Endothelial cell of umbilical vein (primary cell): ENCODE data around the gene EDN2. TPM values are rescaled to one million over a fixed set of nuclear protein-coding genes. Genes with fewer than 3 reads are reported as not detected.

Experiments used
- BruUV-seq: library from RNA; stranded (reverse); fragments of 400-500 nt; replicated peaks from 2 replicates; lab custom pipeline; 2021; lab: Mats Ljungman, UMichigan
- CTCF ChIA-PET: fragments of 300-600, 350-600 bp; sonication (Branson Sonifier 250); formaldehyde crosslinking; loops from one replicate; lab custom pipeline; 2021; ENCODE audit warnings: antibody characterized with exemption, inconsistent platforms; lab: Charles Lee
- POLR2A ChIA-PET: fragments of 300-600, 350-600 bp; sonication (Branson Sonifier 250); formaldehyde crosslinking; loops from one replicate; lab custom pipeline; 2021; ENCODE audit warnings: antibody characterized with exemption, inconsistent platforms; lab: Charles Lee
- DNase-seq: peaks from one replicate; pipeline ENCODE4 v3.0.0-alpha.2; 2011; ENCODE audit warnings: low read depth, low spot score
- FAIRE-seq: peaks from 2 replicates; lab custom pipeline; 2011; peaks lifted over from hg19 to GRCh38; lab: Jason Lieb, UNC
- H2AFZ ChIP-seq: 2 replicates; pipeline ENCODE4 v1.6.0; 2012; ENCODE audit warnings: low read depth, low read length, control low read depth, inconsistent platforms
- H3K27ac ChIP-seq: 2 replicates; pipeline ENCODE4 v1.5.1; 2011; ENCODE audit warnings: low read depth, mild to moderate bottlenecking, control low read depth, low read length, moderate library complexity; ENCODE audit not compliant: insufficient read depth
- H3K27me3 ChIP-seq, 2 experiments: 2 replicates each; pipeline versions ENCODE4 v1.6.0 to v1.6.1; 2011; ENCODE audit warnings: low read length in 2 of 2, mixed read lengths in 1 of 2; ENCODE audit not compliant: control insufficient read depth in 2 of 2, insufficient read depth in 2 of 2
- H3K36me3 ChIP-seq, 2 experiments: 2 replicates in 1 of 2; 3 replicates in 1 of 2; pipeline ENCODE4 v1.5.1; 2011; ENCODE audit warnings: low read length in 2 of 2, mild to moderate bottlenecking in 1 of 2, moderate library complexity in 1 of 2; ENCODE audit not compliant: control insufficient read depth in 2 of 2, insufficient read depth in 2 of 2; ENCODE audit errors: extremely low read depth in 1 of 2
- H3K4me1 ChIP-seq: 3 replicates; pipeline ENCODE4 v1.5.1; 2011; ENCODE audit warnings: mild to moderate bottlenecking, low read length; ENCODE audit not compliant: control insufficient read depth, insufficient read depth; ENCODE audit errors: extremely low read depth
- H3K4me2 ChIP-seq: 2 replicates; pipeline ENCODE4 v1.6.1; 2011; ENCODE audit warnings: low read length, control low read depth, mixed read lengths; ENCODE audit not compliant: insufficient read depth
- H3K4me3 ChIP-seq, 3 experiments: fragments of 200-600 bp in 1 of 3; sonication (generic), shearing (Covaris generic) in 1 of 3; replicated peaks in 1 of 3; 2 replicates each; pipeline ENCODE4 v1.5.1; 2011 to 2016; ENCODE audit warnings: control low read depth in 3 of 3, low read length in 3 of 3, mild to moderate bottlenecking in 2 of 3, inconsistent platforms in 1 of 3, low read depth in 1 of 3, moderate library complexity in 1 of 3; ENCODE audit not compliant: insufficient read depth in 1 of 3
- H3K79me2 ChIP-seq: 2 replicates; pipeline ENCODE4 v1.6.0; 2012; ENCODE audit warnings: low read length, inconsistent platforms; ENCODE audit not compliant: control insufficient read depth, insufficient read depth
- H3K9ac ChIP-seq: replicated peaks from 2 replicates; pipeline ENCODE3; 2011; ENCODE audit warnings: low read length, control low read depth; ENCODE audit not compliant: insufficient read depth; ENCODE audit errors: extremely low read depth
- H3K9me1 ChIP-seq: replicated peaks from 3 replicates; pipeline ENCODE4 v1.6.0; 2011; ENCODE audit warnings: mild to moderate bottlenecking, low read length; ENCODE audit not compliant: control insufficient read depth, insufficient read depth; ENCODE audit errors: extremely low read depth
- H3K9me3 ChIP-seq: replicated peaks from 2 replicates; pipeline ENCODE4 v1.5.1; 2012; ENCODE audit warnings: low read length, inconsistent platforms; ENCODE audit not compliant: control insufficient read depth, insufficient read depth
- H4K20me1 ChIP-seq: replicated peaks from 2 replicates; pipeline ENCODE3; 2011; ENCODE audit warnings: mild to moderate bottlenecking, low read length; ENCODE audit not compliant: control insufficient read depth, insufficient read depth; ENCODE audit errors: extremely low read depth
- EZH2 ChIP-seq: IDR thresholded peaks from 2 replicates; pipeline ENCODE4 v1.6.1; 2012; ENCODE audit warnings: borderline replicate concordance, low read depth, mild to moderate bottlenecking, moderate library complexity, low read length, inconsistent platforms; ENCODE audit not compliant: severe bottlenecking
- FOS ChIP-seq: IDR thresholded peaks from 2 replicates; pipeline ENCODE4 v1.6.1; 2011; ENCODE audit warnings: mild to moderate bottlenecking, low read length, moderate library complexity, borderline replicate concordance; ENCODE audit not compliant: insufficient read depth
- GATA2 ChIP-seq: IDR thresholded peaks from 2 replicates; pipeline ENCODE4 v1.7.0; 2011; ENCODE audit warnings: low read depth, mild to moderate bottlenecking, moderate library complexity, mixed read lengths, low read length; ENCODE audit not compliant: insufficient read length, insufficient read depth
- JUN ChIP-seq: IDR thresholded peaks from 2 replicates; pipeline ENCODE4 v1.6.1; 2011; ENCODE audit warnings: borderline replicate concordance, low read depth; ENCODE audit not compliant: insufficient read length, insufficient read depth
- MYC ChIP-seq: IDR thresholded peaks from one replicate; pipeline ENCODE4 v1.6.1; 2011; ENCODE audit warnings: mild to moderate bottlenecking, low read depth, low read length
- POLR2A ChIP-seq: IDR thresholded peaks from 2 replicates; pipeline ENCODE4 v1.6.1; 2012; ENCODE audit warnings: low read depth, mild to moderate bottlenecking, control low read depth, low read length
- POLR2AphosphoS5 ChIP-seq: IDR thresholded peaks from 2 replicates; pipeline ENCODE4 v1.6.1; 2012; ENCODE audit warnings: low read depth, mild to moderate bottlenecking, control low read depth, low read length, moderate library complexity; ENCODE audit not compliant: insufficient read depth
- dilution Hi-C: fragments of 300-500 bp; cut with MboI; formaldehyde crosslinking; loops from one replicate; pipeline ENCODE4 v1.15.0; 2019; ENCODE audit warnings: low sequenced_read_pairs; ENCODE audit not compliant: extremely low pct_ligation_motif_present
- intact Hi-C: fragments of 100-400 bp; cut with micrococcal nuclease; formaldehyde crosslinking; loops from one replicate; pipeline ENCODE4 v1.10.0; 2022
- polyA plus RNA-seq, 4 experiments: library from polyadenylated mRNA; depleted of rRNA in 3 of 4; stranded (reverse) in 3 of 4; unstranded in 1 of 4; fragments of >200 nt; gene quantifications; 2 replicates each; pipeline versions ENCODE4 v1.2.1 to v1.2.3, GENCODE V29; 2011 to 2012; ENCODE audit warnings: missing spikeins in 1 of 4
- total RNA-seq: library from RNA; stranded (reverse); gene quantifications from 2 replicates; pipeline ENCODE4 v1.2.3, GENCODE V29; 2021
- TF ChIP-seq, protein P1 (sequence below), 2 donors: IDR thresholded peaks; 1 replicate in 1 of 2; 2 replicates in 1 of 2; pipeline ENCODE4 v1.5.1; 2011; ENCODE audit warnings: low read length in 2 of 2, mild to moderate bottlenecking in 2 of 2, moderate library complexity in 2 of 2, control low read depth in 1 of 2, inconsistent platforms in 1 of 2, low read depth in 1 of 2; ENCODE audit not compliant: insufficient read depth in 1 of 2; ENCODE audit errors: extremely low read depth in 1 of 2
- TF ChIP-seq, protein P2 (sequence below): IDR thresholded peaks from 2 replicates; pipeline ENCODE4 v1.6.1; 2011; ENCODE audit not compliant: insufficient read depth, insufficient read length

Gene EDN2
- total and polyA plus RNA-seq, 2 donors (not counting 3 experiments of a cell fraction or from before 2014, with no cell fraction given) = not detected

GRCh38 chr1:41513383-41513735 lies 28.9 kb upstream of the EDN2 start:
- H3K9me3 ChIP-seq = no peaks in the 10 kb centered on the region
- TF ChIP-seq, protein P1, sequence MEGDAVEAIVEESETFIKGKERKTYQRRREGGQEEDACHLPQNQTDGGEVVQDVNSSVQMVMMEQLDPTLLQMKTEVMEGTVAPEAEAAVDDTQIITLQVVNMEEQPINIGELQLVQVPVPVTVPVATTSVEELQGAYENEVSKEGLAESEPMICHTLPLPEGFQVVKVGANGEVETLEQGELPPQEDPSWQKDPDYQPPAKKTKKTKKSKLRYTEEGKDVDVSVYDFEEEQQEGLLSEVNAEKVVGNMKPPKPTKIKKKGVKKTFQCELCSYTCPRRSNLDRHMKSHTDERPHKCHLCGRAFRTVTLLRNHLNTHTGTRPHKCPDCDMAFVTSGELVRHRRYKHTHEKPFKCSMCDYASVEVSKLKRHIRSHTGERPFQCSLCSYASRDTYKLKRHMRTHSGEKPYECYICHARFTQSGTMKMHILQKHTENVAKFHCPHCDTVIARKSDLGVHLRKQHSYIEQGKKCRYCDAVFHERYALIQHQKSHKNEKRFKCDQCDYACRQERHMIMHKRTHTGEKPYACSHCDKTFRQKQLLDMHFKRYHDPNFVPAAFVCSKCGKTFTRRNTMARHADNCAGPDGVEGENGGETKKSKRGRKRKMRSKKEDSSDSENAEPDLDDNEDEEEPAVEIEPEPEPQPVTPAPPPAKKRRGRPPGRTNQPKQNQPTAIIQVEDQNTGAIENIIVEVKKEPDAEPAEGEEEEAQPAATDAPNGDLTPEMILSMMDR (IDR thresholded peaks at IDR 0.05; ENCODE audit: extremely low read depth in 1 of 2, insufficient read depth in 1 of 2, low read depth in 1 of 2, low read length in 2 of 2) = peak; percentile 31 to 50
- TF ChIP-seq JUN = no peak
- no TSS peak for BruUV-seq
- no peaks in the 10 kb centered on the region for H3K79me2 ChIP-seq
- H3K4me1 ChIP-seq = peaks cover 4% of the 10 kb centered on the region
- H3K9me1 ChIP-seq = no peaks in the 10 kb centered on the region
- intact Hi-C loops = no loop called here
- dilution Hi-C loops = no loop called here
- no peaks in the 10 kb centered on the region for H3K36me3 ChIP-seq
- no peak overlapping the region for H2AFZ ChIP-seq
- ChIA-PET POLR2A (no interaction called here), CTCF (interaction anchor here (1.2 to 1.3 kb wide), 4 partner anchors 14 to 660 kb away, joined by 3 to 4 read pairs (median 4); no protein-coding TSS in a partner anchor)
- no peak overlapping the region for H3K4me3 ChIP-seq
- no peaks in the 10 kb centered on the region for H4K20me1 ChIP-seq
- H3K4me2 ChIP-seq = no peak overlapping the region
- no peak overlapping the region for H3K9ac ChIP-seq
- FAIRE-seq (no peak), DNase-seq (no peak)
- H3K27me3 ChIP-seq = no peaks in the 10 kb centered on the region
- no peak overlapping the region for H3K27ac ChIP-seq

DNA sequence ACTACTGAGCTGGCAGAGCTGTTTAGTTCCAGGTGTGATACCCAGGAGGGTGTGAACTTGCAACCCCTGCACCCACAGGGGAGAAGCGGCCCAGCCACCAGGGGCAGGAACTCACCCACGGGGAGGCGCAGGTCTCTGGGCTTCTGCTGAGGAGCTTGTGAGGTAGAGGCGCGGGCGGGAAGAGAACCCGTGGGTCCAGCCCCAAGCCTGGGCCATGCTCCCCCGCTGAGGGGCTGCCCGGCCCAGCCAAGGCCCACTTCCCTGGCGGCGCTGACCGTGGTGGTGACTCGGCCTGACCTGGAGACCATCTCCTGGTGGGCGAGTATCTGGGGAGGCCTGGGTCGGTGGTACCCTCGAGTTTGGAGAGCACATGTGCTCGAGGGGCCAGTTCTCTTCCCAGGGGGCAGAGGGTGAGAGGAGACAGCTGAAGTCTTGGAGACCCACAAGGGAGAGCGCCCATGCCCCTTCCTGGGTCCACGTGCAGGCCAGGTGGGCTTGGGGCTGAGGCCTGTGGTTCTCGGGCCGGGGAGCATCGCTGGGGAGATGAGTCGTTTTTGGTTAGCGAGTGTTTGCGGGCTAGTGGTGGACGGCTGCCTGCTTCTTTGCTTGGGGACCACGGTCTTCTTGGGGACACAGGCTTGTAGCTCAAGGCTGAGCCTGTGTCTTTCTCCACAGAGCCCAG lies 28.4 kb upstream of the EDN2 start:
- DNase-seq = no peak
- Histone ChIP-seq H3K27ac (no peak overlapping the region), H3K36me3 (no peaks in the 10 kb centered on the region), H3K4me3 (no peak overlapping the region), H3K9ac (no peak overlapping the region), H3K9me1 (no peaks in the 10 kb centered on the region), H4K20me1 (no peaks in the 10 kb centered on the region), H3K4me1 (peaks cover 4% of the 10 kb centered on the region), H3K9me3 (no peaks in the 10 kb centered on the region), H3K27me3 (no peaks in the 10 kb centered on the region), H3K79me2 (no peaks in the 10 kb centered on the region), H3K4me2 (no peak overlapping the region), H2AFZ (no peak overlapping the region)
- dilution Hi-C loops (no loop called here), intact Hi-C loops (no loop called here)
- BruUV-seq = no TSS peak
- no peak for FAIRE-seq
- ChIA-PET CTCF (interaction anchor here (1.1 to 1.3 kb wide), 4 partner anchors 11 to 80 kb away, joined by 3 to 4 read pairs (median 4); no protein-coding TSS in a partner anchor), POLR2A (no interaction called here)
- TF ChIP-seq EZH2 = no peak
- TF ChIP-seq GATA2 = no peak
- TF ChIP-seq, protein P1 (IDR thresholded peaks at IDR 0.05; ENCODE audit: extremely low read depth in 1 of 2, insufficient read depth in 1 of 2, low read depth in 1 of 2, low read length in 2 of 2) = no peak
- no peak for TF ChIP-seq JUN
- TF ChIP-seq, protein P2, sequence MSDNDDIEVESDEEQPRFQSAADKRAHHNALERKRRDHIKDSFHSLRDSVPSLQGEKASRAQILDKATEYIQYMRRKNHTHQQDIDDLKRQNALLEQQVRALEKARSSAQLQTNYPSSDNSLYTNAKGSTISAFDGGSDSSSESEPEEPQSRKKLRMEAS = no peak
- no peak for TF ChIP-seq POLR2AphosphoS5
- TF ChIP-seq POLR2A = no peak
- TF ChIP-seq MYC = no peak
- TF ChIP-seq FOS = no peak
